GM21529 (cell line): ENCODE data around the gene JAZF1.
A peak's percentile ranks its signal among the peaks of the same experiment; 100 is the strongest.

Experiments
- ATAC-seq: cut with Tn5 transposase; IDR thresholded peaks from one replicate; pipeline ENCODE4 v1.9.1; 2021; ENCODE audit not compliant: unreplicated experiment

JAZF1 gene

DNA sequence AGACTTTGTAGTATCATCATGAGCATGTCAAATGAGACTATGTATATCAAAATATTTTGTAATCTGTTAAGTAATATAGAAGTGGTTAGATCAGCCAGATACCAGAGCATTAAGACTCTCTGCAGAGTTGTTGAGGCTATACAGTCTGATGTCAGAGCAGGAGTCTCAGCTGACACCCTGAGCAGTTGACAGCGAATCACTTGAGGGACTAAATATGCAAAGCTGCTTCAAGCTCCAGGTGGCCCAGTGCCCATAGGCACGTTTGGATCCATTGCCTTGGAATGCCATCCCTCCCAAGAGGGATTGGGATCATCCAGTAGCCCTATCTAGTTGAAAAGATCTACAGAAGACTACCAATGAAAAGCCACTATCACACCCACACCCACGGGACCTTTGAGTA is 230.5 kb downstream of the JAZF1 start:
- no peak for ATAC-seq

DNA sequence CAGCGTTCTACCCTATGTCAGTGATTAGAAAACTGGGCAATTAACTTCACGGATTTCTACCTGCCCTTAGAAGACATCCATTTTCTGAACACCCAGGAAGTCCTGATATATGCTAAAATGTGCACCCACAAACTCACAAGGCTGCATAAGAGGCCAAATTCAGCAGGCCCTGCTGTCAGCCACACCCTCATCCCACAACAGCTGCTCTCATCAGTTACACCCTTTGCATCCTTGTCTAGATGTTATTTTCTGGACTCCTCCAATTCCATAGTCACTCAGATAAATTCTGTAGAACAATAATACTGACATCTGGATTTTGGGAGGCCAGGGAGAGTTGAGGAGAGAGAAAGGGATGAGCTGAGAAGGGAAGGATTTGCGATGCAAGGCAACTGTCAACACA is 231.7 kb downstream of the JAZF1 start:
- ATAC-seq = no peak

GRCh38 chr7:27947586-27948278 is 232.9 kb downstream of the JAZF1 start:
- no peak for ATAC-seq

DNA sequence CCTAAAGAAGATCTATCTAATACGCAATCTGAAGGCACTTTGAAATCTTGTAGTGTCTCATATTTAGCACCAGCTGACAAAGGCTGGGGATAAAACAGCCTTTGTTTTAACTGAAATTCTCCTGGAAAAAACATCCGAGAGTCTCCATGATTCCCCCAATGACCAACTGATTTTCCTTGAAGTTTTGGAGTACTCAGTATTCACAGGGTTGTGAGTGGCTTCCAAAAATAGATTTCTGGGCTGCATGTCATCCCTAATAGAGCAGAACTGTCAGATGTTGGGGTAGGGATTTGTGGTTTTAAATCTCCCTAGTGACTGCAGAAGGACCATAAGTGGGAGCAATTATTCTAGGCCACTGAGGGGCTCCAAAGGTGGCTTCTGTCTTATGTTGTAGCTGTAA is 234.2 kb downstream of the JAZF1 start:
- ATAC-seq = no peak

DNA sequence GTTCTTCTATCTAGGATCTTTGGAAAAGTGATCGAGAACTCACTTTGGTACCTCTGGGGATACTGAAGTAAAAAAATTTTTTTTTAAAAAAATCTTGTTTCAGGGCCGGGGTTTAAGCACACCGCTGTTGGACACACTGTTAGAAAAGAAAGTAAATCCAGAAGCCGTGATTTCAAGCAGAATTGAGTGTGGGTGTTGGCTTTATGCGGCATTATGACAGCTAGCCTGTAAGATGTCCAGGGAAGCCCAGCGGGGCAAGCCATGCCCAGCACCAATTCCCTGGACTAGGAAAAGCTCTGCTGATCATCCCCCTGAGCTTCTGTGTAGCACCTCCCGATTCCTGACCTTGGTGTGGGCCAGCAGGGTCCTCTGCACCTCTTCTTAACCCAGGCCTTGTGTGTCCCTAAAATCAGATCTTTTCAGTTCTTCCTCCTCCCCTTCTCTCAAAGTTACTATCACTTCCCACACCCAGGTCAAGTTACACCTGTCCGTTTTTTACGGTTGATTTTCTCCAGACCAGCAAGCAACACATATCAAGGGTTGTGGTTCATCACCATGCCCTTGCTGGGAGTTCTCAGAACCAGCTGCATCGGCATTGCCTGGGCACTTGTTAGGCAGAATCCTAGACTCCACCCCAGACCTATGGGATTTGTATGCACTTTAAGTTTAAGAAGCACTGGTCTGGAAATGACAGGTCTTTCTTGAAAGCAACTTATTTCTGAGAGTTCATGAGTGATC is 235.4 kb downstream of the JAZF1 start:
- ATAC-seq = no peak

GRCh38 chr7:27944643-27945042 is 236.0 kb downstream of the JAZF1 start:
- no peak for ATAC-seq

DNA sequence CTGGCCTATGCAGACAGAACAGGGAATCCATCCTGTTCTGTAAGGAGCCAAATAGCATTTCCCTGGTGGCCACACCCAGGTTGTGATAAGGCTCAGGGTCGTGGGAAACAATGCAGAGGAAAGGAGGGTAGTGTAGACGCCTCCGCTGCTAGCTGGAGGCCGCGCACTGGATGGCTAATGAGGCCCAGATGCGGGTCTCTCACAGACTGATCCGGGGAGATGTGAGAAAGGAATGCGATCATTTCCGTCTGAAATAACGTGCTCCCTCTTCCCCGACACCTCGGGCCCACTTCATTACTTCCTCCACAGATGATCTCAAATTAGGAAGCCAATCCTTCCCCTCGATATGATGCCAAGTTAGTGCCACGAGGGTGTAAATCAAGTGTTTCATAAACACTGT is 237.4 kb downstream of the JAZF1 start:
- no peak for ATAC-seq

GRCh38 chr7:27942711-27943110 is 237.9 kb downstream of the JAZF1 start:
- no peak for ATAC-seq

DNA sequence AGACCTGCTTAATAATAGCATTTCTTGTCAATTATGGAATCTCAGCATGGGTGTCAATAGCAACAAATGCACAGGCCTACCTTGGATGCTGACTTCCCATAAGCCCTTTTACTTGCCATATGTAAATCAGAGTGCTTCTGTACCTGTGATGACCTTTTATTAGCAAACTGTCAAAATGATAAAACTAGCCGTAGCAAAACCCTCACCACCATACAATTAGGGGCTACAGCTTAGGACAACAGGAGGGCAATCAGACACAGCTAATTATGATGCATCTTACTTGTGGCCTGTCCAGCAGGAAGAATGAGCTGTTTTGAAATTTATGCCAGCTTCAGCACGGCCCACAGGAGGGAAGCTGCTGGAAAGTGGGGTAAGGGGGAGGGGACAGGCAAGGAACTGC is 239.1 kb downstream of the JAZF1 start:
- no peak for ATAC-seq

GRCh38 chr7:27940341-27940740 is 240.3 kb downstream of the JAZF1 start:
- ATAC-seq = no peak

- ATAC-seq = no peak
These were observed 240.7 kb downstream of the JAZF1 start for GRCh38 chr7:27939893-27940292.

DNA sequence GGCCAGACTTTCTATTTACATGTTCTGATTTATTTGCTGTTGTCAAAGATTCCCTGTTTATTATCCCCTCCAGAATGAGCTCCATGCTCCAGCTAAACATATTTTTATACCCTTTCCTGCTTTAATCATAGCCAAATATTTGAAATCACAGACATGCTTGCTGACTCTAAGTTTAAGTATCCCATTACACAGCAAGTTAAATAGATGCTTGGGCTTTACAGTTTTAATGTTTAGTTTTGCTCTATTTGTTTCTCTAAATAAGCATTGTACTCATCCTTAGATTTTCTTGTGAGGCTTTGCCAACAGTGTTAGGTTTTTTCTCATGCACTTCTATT is 243.9 kb downstream of the JAZF1 start:
- no peak for ATAC-seq

GRCh38 chr7:27936047-27936767 is 244.4 kb downstream of the JAZF1 start:
- ATAC-seq = no peak

DNA sequence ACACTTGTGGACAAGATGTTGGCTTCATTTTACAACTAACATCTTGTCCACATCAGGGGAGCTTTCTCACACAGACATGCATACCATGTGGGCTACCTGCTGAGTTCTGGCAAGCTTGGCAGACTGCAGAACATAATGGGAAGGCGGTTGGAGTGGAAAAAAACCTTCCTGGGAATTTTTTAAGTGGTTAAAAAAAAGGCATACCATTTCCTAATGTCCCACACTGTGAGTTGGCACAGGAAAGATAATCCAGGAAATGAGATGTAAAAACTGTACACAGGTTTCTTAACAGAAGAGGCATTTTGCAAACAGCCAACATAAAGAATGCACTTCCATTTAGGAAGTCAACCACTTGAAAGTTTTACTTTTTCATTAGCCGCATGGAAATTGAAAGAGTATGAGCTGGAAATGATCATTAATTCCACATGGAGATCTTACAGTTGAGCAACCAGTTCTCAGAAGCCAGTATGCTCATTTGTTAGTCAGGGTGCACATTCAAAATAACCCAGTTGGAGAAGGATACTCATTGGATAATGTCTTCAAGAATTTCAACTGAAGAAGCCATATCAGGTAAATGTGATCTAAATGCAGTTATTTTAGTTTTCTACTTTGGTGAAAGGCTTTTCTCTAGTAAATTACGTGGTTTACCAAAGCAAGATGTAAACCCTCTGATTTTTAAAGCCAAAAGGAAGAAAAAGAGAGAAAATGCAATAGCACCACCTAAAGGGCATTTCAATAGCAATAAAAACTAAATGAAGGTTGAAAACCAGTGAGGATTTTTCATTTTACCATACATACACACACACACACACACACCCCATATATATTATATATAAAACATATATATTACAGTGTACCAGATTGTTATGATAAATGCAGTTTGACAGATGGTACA is 246.7 kb downstream of the JAZF1 start:
- no peak for ATAC-seq

GRCh38 chr7:27930910-27931476 is 249.6 kb downstream of the JAZF1 start:
- no peak for ATAC-seq

DNA sequence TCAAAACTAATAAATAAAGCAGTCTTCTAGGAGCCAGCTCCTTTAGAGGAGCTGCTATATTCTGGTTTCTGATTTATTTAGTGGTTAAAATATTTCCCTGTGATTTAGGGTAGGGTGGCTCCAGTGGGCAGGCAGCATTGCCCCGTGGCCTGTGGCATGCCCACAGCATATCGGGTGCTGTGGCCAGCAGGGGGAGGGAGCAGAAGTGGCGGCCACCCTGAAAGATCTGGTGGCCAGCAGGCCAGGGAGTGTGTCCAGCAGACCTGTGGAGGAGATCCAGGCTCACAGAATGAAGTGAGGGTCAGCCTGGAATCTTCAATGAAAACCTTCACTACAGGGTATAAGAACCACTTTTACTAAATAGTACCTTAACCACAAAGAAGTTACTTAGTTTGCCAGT is 251.5 kb downstream of the JAZF1 start:
- no peak for ATAC-seq

DNA sequence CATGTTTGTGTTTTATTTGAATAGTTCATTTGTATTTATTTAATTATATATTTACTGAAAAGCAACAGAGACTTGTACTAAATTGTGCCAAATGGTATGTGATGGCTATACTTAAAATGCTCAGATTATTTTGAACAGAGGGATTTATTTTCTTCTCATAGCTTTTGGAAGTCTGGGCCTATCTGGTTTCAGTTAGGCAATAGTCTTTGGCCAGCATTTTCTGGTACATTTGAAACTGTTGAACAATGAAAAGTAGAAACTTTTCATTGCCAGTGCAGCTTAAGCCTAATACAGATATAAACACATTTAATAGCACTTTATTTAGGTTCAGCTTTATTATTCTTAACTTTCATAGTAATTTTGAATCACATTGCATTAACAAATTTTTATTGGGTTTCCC is 252.6 kb downstream of the JAZF1 start:
- no peak for ATAC-seq

DNA sequence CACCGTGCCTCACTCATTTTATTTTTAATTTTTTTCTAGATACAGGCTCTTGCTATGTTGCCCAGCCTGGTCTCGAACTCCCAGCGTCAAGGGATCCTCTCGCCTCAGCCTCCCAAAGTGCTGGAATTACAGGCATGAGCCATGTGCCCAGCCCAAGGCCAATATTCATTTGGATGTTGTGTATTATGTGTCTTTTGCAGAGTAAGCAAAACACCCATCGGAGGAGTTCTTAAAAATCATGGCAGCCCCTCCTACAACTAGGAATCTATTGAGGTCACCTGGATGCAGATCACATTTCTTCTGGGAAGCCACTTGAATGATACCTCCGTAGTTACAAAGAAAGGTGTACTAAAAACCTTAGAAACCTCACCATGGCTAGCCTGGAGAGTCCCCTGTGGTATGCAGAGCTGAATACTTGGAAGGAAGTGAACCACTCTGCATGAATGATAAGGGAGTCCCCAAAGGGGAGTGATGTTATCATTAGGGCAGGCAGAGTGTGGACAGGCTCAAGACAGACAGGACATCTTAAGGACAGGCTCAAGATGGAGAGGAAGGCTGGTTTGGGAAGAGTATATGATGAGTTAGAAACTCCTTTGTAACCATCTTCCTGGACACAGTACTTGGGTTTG is 254.9 kb downstream of the JAZF1 start:
- ATAC-seq = peak; percentile 43

DNA sequence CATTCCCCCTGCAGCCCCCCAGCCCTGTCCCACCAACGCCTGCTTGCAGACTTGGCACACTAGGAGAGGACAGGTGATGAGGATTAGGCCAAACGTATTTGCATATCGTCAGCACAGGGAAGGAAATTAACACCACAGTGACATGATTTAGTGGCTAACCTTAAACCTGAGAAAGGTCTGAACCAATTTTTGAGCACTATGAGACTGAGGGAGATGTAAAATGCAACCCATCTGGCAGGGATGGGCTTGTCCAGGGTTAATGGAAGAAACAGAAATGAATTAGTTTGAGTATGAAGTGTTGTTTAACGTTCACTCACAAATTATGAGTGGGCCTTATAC is 257.0 kb downstream of the JAZF1 start:
- ATAC-seq = no peak

GRCh38 chr7:27922907-27923641 is 257.5 kb downstream of the JAZF1 start:
- peak; percentile 67 for ATAC-seq
